GM19328 (cell line): ENCODE results near the gene RNPEPL1.
A peak's percentile ranks its signal among the peaks of the same experiment; 100 is the strongest.
"Not testable (repeated sequence)": the region's sequence is repeated elsewhere in the genome, so short reads cannot be mapped to it uniquely, and the experiment has no call there.

Experiments
- ATAC-seq: cut with Tn5 transposase; IDR thresholded peaks from one replicate; pipeline ENCODE4 v1.9.1; 2021; ENCODE audit warnings: mild to moderate bottlenecking, moderate library complexity; ENCODE audit not compliant: unreplicated experiment

Gene RNPEPL1, protein sequence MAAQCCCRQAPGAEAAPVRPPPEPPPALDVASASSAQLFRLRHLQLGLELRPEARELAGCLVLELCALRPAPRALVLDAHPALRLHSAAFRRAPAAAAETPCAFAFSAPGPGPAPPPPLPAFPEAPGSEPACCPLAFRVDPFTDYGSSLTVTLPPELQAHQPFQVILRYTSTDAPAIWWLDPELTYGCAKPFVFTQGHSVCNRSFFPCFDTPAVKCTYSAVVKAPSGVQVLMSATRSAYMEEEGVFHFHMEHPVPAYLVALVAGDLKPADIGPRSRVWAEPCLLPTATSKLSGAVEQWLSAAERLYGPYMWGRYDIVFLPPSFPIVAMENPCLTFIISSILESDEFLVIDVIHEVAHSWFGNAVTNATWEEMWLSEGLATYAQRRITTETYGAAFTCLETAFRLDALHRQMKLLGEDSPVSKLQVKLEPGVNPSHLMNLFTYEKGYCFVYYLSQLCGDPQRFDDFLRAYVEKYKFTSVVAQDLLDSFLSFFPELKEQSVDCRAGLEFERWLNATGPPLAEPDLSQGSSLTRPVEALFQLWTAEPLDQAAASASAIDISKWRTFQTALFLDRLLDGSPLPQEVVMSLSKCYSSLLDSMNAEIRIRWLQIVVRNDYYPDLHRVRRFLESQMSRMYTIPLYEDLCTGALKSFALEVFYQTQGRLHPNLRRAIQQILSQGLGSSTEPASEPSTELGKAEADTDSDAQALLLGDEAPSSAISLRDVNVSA

DNA sequence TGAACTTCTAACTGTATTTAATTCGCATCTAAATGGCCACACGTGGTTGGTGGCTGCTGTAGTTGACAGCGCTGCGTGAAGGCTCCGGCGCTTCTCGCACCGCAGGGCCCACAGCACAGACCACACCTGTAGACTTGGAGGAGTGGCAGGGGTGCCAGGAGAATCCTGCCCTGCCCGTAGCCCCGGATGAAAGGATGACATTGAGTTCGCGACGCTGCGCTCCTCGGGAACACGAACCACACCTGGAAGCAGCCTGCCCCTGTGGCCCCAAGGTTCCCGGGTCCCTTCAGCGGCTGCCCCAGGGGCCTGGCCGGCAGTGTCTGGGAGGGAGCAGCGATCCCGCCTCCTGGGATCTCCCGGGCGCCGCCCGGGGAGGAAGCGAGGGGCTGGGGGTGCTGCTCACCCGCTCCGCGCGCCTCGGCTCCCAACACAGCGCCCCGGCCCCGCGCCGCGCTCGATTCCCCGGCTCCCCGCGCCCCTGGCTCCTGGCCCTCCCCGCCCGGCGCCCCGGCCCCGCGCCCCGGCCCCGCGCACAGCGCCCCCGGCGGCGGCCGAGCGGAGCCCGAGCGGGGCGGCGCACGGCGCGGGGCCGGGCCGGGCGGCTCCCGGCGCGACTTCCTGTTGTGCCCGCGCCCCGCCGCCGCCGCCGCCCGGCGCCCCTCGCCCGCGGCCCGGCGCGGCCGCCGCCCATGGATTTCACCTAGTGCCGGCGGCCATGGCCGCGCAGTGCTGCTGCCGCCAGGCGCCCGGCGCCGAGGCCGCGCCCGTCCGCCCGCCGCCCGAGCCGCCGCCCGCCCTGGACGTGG, at the start of gene RNPEPL1:
RNPEPL1 (plus strand) TSS at position 613 of the 806 bp plus-strand sequence; CDS start at position 716, 103 bp downstream.
- peak; percentile 37 for ATAC-seq

DNA sequence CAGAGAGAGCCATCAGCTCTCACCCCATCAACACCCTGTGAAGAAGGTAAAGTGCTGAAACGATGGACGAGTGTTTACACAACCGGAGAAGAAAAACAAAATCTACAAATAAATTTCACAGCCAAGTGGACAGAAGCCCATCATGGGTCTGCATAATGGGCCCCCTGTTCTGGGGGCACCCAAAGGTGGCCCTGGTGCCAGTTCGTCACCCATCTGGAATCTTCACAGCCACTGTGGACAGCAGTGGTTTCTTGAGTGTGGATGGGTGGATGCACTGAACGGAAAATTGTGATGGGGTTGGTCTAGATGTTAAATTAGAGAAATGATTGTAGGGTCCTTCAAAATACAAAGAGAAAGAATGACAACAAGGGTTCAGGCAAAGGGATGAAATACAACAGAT, 49.3 kb upstream of the RNPEPL1 start:
- no peak for ATAC-seq

DNA sequence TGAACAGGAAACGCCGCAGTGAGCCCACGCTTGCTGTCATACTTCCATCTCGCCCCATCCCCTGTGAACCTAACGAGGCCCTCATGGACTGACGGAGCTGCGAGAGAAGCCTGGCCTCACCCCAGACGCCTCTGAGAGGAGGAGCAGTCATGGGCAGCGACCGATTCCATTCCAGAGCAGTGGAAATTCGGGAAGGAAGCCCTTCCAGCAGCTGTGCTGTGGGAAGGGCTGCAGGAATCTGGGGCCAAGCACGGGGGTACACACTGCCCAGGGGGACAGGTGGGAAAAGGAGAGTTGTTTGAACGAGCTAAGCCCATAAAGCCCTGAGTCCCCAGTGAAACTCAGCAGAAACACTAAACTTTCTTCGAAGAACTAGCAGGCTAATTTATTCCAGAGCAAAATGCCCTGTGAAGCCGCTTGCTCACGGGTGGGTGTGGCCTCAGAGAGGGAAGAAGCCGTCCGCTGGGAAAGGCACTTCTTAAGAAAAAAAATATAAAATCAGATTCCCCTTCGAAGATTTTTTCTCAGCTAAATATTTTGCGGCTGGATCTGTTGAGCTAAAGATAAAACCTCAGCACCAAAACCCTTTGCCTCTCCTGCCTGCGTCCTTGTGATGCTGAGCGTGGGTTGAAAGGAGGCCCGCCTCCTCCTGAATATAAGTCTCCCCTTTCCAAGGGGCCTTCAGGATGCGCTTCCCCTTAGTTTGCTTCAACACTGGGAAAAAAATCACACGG, 48.7 kb upstream of the RNPEPL1 start:
- no peak for ATAC-seq

DNA sequence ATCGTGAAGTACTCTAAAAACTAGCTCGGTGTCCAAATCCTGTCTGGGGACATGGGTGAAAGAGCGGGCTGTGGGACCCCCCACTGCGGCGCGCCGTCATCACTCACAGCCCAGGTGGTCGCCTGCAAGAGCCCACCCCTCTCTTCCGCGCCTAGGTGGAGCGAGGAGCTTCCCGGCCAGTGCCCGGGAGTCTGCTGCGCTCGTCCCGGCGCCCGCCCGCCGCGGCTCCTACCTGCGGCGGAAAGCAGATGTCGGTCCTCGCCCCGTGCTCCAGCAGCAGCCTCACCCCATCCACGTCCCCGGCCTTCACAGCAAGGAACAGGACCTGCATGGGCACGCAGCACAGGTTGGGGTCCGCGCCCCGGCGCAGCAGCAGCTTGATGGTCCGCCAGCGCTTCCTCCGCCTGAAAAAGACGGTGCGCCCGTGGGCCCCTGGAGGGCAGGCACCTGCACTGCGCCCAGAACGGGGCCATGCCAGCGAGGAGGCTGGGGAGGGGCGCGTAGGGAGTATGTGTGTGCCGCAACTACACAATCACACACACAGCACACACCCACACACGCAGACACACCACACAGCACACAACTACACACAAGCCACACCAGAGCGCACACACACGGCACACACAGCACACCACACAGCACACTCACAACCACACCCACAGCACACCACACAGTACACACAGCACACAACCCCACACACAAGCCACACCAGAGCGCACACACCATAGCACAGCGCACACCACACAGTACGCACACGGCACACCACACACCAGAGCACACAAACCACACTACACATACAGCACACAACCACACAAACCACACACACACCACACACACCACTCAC, 47.9 kb upstream of the RNPEPL1 start:
- ATAC-seq, result no peak

DNA sequence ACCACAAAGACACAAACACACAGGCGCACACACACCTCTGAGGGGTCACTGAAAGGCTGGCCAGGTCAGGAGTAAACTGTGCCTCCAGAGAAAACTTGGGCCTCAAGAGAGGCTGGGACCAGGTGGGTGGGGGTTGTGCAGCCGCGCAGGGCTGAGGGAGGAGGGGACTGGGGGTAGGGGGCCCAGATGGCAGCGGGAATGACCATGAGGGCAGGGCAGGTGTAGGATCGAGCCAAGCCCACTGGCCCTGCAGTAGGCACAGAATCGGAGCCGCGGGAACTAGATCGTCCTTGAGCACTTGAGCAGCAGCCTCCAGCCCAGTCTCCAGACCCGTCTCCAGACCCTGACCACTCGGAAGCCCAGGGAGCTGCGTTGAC, 47.3 kb upstream of the RNPEPL1 start:
- no peak for ATAC-seq

DNA sequence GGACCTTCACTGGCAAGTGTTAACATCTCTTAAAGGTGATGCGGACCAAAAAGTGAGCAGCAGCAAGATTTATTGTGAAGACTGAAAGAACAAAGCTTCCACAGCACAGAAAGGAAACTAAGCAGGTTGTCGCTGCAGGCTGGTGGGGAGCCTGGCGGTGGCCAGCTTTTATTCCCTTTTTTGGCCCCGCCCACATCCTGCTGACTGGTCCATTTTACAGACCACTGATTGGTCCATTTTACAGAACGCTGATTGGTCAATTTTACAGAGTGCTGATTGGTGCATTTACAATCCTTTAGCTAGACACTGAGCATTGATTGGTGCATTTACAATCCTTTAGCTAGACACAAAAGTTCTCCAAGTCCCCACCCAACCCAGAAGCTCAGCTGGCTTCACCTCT, 46.4 kb upstream of the RNPEPL1 start:
- not testable (repeated sequence) for ATAC-seq

DNA sequence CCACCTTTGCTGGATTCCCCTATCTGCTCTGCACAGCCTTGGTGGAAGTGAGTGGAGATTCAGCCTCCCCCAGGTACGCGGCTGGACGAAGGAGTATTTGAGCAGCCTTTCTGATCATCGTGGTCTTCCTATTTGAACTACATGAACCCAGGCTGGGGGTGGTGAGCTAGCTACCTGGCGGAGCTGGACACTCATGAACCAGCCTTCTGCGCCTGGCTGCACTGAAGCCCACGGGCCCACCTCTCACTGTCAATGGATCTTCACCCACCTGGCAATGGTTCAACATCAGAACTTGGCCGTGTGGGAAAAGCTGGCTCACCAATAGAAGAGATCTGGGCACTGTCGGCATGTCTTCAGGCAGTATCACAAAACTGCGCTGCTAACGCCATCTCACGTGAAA, 45.9 kb upstream of the RNPEPL1 start:
- ATAC-seq, result no peak

DNA sequence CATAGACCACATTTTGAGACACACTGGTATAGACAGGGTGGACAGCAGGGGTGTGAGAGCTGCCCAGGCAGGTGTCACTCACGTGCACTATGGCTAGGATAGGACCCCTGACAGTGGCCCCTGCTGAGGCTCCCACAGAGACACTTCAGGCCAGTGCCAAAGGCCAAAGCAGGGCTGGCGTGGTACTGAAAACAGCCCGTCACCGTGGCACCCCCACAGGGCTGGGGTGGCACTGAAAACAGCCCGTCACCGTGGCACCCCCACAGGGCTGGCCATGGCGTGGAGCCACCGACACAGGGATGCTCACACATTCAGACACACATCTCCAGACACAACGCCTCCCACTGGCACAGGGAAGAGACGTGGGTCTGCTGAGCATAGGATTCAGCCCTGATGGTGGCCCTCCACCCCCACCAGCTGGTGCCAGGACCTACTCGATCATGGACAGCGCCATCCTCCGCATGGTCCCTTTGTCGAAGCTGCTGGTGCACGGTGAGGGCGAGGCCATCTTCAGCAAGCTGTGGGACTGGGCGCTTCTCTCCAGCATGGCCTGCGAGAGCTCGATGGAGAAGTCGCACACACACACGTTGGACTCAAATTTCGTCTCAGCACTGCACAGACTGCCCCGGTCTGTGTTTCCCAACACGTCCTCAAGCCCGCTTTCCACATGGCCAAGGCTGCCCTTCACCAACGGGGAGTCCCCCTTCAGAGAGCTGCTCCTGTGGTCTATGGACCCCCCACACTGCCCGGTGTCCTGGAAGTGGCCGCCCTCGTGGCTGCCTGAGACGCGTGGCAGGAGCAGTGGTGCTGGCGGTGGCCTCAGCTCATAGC, 44.6 kb upstream of the RNPEPL1 start:
- ATAC-seq, result no peak

DNA sequence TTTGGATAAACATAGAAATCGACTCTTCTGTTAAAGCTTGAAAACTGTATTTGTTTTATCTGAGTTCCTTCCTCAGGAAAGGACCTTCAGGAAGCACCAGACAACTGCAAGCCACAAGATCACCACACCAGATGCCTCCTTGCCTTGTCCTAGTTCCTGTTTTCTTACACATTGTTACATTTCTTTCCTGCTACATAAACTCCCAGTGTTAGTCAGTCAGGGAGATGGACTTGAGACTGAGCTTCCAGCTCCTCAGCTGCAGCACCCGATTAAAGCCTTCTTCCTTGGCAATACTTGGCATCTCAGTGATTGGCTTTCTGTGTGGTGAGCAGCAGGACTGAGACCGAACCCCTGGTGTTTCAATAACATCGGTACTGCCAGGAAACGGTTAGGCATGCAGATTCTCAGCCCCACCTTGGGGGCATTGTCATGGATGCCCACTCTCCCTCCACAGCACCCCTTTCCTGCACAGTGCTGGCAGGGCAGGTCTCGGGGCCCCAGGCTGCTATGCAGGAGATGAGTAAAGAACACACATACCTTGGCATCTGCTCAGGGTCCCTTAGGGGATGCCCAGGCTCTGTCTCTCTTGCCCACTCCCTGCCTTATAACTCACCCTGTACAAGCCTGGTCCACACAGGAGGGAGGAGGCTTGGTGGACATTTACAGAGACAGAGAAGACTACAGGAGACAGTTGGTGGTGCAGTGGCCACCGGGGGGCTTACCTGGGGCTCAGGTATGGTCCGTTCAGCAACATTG, 43.1 kb upstream of the RNPEPL1 start:
- ATAC-seq, result no peak

DNA sequence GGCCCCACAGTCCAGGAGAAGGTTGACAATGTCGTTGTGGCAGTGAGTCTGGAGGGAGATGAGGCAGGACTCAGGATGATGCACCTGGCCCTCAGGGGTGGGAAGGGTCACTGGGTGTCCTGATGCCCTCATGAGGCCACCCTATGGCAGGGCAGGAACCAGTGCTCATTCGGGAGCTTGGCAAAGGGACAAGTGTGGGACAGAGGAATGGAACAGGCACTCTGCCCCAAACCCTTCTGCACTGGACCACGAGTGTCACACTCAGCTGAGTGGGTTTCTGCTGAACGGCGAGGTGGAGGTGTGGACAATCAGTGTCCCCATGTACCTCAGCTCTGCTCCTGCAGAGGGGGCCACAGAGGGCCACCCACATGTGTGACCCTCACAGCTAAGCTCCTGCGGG, 42.5 kb upstream of the RNPEPL1 start:
- no peak for ATAC-seq

DNA sequence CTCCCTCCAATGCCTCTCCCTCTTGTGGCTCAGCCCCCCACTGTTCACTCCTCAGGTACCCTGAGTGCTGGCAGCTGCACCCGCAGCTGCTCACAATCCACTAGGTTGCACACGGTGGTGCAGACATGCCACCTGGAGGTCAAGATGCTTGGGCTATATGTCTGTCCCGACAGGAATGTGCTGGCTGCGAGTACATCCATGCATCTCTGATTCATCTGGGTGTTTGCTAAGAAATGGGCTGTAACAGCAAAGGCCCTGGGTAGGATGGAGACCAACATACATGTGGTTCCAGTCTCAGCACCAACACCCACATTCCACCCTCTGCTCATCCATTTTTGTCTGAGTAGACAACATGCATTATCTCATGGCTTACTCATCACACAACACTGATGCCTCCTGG, 41.8 kb upstream of the RNPEPL1 start:
- no peak for ATAC-seq

DNA sequence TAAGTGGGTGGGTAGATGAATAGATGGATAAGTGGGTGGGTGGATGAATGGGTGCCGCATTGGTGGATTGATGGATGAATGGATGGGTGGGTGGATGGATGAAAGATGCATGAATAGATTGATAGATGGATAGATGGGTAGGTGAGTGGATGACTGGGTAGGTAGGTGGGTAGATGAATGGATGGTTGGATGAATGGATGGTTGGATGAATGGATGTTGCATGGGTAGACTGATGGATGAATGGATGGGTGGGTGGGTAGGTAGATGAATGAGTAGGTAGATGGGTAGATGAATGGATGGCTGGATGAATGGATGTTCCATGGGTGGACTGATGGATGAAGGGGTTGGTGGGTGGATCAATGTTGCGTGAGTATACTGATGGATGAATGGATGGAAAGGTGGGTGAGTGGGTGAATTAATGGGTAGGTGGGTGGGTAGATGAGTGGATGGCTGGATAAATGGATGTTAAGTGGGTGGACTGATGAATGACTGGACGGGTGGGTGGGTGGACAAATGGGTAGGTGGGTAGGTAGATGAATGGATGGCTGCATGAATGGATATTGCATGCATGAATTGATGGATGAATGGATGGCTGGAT, 41.0 kb upstream of the RNPEPL1 start:
- ATAC-seq, result no peak

DNA sequence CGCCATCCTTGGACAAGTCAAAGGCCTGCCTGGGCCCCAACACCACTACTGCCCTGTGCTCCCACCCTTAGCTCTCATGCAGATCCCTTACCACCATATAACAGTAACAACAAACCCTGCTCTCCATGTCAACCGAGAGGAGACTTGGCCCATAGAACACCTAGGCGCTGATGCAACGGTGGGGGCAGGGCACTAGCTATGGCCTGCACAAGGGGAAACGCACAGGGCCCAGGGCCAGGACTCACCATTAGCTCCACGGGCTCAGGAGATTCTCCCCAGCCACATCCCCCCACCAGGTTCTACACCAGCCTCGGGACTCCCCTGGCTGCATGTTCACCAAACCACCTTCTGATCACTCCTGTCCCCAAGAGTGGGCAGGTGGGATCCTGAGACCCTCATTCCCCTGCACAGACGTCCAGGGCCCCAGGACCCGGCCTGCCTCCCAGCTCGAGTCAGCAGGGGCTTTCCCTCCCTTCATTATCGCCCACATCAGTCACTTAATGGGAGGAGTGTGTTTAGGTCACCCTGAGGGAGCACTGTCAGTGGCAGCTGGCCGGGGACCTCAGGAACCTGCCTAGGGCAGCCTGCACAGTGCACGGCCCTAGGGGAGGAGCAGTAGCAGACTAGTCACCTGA, 39.8 kb upstream of the RNPEPL1 start:
- ATAC-seq, result no peak

DNA sequence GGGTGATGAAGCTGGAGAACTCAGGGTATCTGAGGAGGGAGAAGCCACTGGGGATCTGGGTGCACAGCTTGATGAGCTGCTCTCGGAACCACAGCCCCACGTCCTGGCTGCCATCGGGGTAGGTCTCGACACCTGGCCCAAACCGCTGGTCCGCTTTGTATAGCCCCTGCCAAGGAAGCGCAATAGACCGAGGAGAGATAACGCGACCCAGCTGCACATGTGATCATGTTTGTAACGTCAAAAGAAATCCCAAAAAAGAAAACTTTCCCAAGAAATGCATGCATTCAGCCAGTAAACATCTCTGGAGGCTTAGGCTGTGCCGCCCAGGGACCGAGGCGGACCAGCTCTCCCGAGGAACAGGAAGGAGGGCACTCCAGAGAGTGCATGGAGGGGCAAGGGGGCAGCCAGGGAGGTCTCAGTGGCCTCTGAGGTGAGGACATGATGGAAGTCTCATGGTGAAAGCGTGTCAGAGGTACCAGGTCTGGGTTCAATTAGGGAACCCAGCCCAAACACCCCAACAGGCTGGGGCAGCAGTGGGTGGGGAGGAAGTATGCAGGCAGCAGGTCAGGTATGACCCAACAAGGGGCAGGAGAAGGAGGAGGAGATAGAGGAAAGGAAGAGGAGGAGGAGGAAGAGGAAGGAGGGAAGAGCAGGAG, 38.8 kb upstream of the RNPEPL1 start:
- ATAC-seq, result no peak

DNA sequence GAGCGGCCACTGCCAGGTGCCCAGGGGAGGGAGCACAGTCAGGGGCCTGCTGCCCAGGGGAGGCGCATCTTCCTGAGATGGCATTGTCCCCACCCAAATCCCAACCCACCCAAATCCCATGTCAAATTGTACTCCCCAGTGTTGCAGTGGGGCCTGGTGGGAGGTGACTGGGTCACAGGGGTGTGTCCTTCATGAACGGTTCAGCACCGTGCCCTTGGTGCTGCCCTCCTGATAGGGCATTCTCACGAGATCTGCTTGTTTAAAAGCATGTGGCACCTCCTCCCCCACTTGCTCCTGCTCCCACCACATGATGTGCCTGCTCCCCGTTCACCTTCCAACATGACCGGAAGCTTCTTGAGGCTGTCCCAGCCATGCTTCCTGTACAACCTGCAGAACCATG, 38.1 kb upstream of the RNPEPL1 start:
- ATAC-seq, result no peak

DNA sequence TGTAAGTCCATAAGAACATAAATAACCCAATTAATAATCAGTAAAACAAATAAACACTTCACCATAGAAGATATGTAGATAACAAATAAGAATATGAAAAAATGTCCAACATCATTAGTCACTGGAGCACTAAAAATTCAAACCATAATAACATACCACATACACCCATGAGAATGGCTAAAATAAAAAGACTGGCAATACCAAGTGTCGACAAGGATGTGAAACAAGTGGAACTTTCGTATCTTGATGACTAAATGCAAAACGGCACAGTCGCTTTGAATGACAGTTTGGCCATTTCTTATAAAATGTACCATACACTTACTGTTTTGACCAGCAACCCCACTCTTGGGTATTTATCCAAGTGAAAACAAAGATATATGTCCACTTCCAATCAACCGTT, 37.2 kb upstream of the RNPEPL1 start:
- no peak for ATAC-seq
